GM12801 (cell line): ENCODE measurements around the gene NEK4.

Source experiments
- CTCF ChIP-seq: IDR thresholded peaks from one replicate; pipeline ENCODE4 v1.5.1; 2011; ENCODE audit warnings: control low read depth; ENCODE audit not compliant: insufficient read length; ENCODE audit errors: extremely low read depth

The NEK4 gene

GRCh38 chr3:52792961-52793695 lies 22.4 kb upstream of the NEK4 start:
- no peak for TF ChIP-seq CTCF

- no peak for TF ChIP-seq CTCF
These were observed 21.7 kb upstream of the NEK4 start for GRCh38 chr3:52792413-52792812.

GRCh38 chr3:52791928-52792327 lies 21.2 kb upstream of the NEK4 start:
- TF ChIP-seq CTCF: no peak

- TF ChIP-seq CTCF: no peak
These were observed 20.6 kb upstream of the NEK4 start for GRCh38 chr3:52791366-52791765.

GRCh38 chr3:52790741-52791140 lies 20.0 kb upstream of the NEK4 start:
- no peak for TF ChIP-seq CTCF

GRCh38 chr3:52790337-52790736 lies 19.6 kb upstream of the NEK4 start:
- no peak for TF ChIP-seq CTCF

GRCh38 chr3:52789746-52790040 lies 19.0 kb upstream of the NEK4 start:
- TF ChIP-seq CTCF: no peak
